ENCODE measurements around the gene B3GNT8.

Gene B3GNT8

DNA sequence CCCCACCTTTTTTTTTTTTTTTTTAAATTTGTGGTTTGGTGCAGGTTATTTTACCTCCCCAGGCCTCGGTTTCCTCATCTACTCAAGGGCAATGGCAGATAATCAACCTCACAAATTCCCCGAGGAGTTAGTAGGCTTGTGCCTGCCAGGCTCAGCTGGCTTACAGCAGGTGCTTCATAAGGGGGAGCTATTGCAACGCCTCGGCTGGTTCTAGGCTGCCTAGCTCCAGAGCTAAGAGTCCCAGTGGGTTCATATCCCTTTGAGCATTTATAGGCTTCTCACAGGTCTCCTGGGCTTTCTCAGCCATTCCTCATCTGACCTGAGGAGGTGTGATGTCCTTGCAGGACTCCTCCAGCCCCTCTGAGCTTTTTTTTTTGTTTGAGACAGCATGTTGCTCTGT lies 18.9 kb downstream of the B3GNT8 start:
- Histone ChIP-seq H3K9me3 (no peaks in the 10 kb centered on the region), H3K9ac (no peak overlapping the region), H3K27ac (peak overlapping the region; percentile 82; the same call in 1 of the 2 replicates), H4K20me1 (peaks cover 20% of the 10 kb centered on the region; the same call in 1 of the 2 replicates), H3K27me3 (no peaks in the 10 kb centered on the region), H3K4me3 (no peak overlapping the region), H3K4me1 (peaks cover 70% of the 10 kb centered on the region), H3K36me3 (peaks cover 62% of the 10 kb centered on the region), H3K4me2 (peak overlapping the region; percentile 61)
- TF ChIP-seq Cebpa-rat (IDR thresholded peaks at IDR 0.05): no peak

- Histone ChIP-seq H3K9me3 (no peaks in the 10 kb centered on the region), H3K4me2 (peak overlapping the region; percentile 61), H3K4me3 (no peak overlapping the region), H4K20me1 (peaks cover 30% of the 10 kb centered on the region; the same call in 1 of the 2 replicates), H3K27me3 (no peaks in the 10 kb centered on the region), H3K27ac (peak overlapping the region; percentile 82; the same call in 1 of the 2 replicates), H3K4me1 (peaks cover 64% of the 10 kb centered on the region), H3K9ac (peak overlapping the region; percentile 19; the same call in 1 of the 2 replicates), H3K36me3 (peaks cover 64% of the 10 kb centered on the region)
- no peak for TF ChIP-seq Cebpa-rat (IDR thresholded peaks at IDR 0.05)
These were observed 19.9 kb downstream of the B3GNT8 start for GRCh38 chr19:41407271-41407670.

GRCh38 chr19:41405776-41406175 lies 21.4 kb downstream of the B3GNT8 start:
- Histone ChIP-seq H3K9me3 (no peaks in the 10 kb centered on the region), H3K9ac (no peak overlapping the region), H3K4me2 (no peak overlapping the region)

GRCh38 chr19:41403181-41403970 lies 23.8 kb downstream of the B3GNT8 start:
- Histone ChIP-seq H3K4me1 (peaks cover 44% of the 10 kb centered on the region), H4K20me1 (peaks cover 31% of the 10 kb centered on the region; the same call in 1 of the 2 replicates), H3K36me3 (peaks cover 52% of the 10 kb centered on the region; the same call in 1 of the 2 replicates), H3K9me3 (no peaks in the 10 kb centered on the region), H3K27me3 (no peaks in the 10 kb centered on the region), H3K4me2 (peak overlapping the region; percentile 8; the same call in 1 of the 2 replicates), H3K4me3 (no peak overlapping the region), H3K9ac (no peak overlapping the region), H3K27ac (no peak overlapping the region)
- TF ChIP-seq Cebpa-rat (IDR thresholded peaks at IDR 0.05): no peak

More at GRCh38 chr19:41405776-41406175, 21.4 kb downstream of the B3GNT8 start:
- no peak overlapping the region for H3K27ac ChIP-seq
- peaks cover 61% of the 10 kb centered on the region; the same call in 1 of the 2 replicates for H3K36me3 ChIP-seq
- H3K27me3 ChIP-seq: no peaks in the 10 kb centered on the region
- no peak for TF ChIP-seq Cebpa-rat (IDR thresholded peaks at IDR 0.05)
- no peak overlapping the region for H3K4me3 ChIP-seq
- H4K20me1 ChIP-seq: peaks cover 31% of the 10 kb centered on the region; the same call in 1 of the 2 replicates
- peaks cover 51% of the 10 kb centered on the region for H3K4me1 ChIP-seq

DNA sequence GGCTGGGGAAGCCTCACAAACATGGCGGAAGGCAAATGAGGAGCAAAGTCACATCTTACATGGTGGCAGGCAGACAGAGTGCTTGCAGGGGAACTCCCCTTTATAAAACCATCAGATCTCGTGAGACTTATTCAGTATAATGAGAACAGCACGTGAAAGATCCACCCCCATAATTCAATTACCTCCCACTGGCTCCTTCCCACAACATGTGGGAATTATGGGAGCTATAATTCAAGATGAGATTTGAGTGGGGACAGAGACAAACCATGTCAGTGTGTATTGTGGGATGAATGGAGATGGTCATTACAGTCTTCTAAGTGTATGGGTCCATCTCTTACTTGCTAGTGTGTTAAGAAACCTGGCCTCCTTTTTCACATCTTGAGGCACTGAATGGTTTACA lies 25.2 kb downstream of the B3GNT8 start:
- no peak overlapping the region for H3K27ac ChIP-seq
- H3K9ac ChIP-seq: no peak overlapping the region
- peaks cover 33% of the 10 kb centered on the region for H3K4me1 ChIP-seq
- no peak for TF ChIP-seq Cebpa-rat (IDR thresholded peaks at IDR 0.05)
- no peak overlapping the region for H3K4me2 ChIP-seq
- H3K27me3 ChIP-seq: no peaks in the 10 kb centered on the region
- H3K9me3 ChIP-seq: no peaks in the 10 kb centered on the region
- no peak overlapping the region for H3K4me3 ChIP-seq
- peaks cover 31% of the 10 kb centered on the region; the same call in 1 of the 2 replicates for H4K20me1 ChIP-seq
- H3K36me3 ChIP-seq: peaks cover 45% of the 10 kb centered on the region; the same call in 1 of the 2 replicates

DNA sequence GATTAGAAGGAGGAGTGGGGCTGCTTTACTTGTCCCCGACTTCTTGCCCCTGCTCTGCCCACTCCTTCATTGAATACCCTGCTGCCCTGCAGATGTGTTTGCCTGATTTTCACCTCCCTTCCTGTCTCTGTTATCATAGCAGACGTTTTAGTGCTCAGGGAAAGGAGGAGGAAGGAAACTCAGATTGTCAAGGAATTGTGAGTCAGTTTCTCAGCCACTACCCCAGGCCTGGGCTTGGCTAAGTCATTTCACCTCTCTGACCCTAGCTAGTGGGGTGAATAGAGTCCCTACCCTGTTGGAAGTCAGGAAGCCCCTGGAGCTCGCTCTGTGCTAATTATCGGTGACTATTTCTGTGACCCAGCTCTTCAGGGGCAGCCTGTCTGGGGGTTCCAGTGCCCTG lies 25.7 kb downstream of the B3GNT8 start:
- no peak for TF ChIP-seq Cebpa-rat (IDR thresholded peaks at IDR 0.05)
- H3K36me3 ChIP-seq: peaks cover 45% of the 10 kb centered on the region; the same call in 1 of the 2 replicates
- peaks cover 30% of the 10 kb centered on the region for H3K4me1 ChIP-seq
- no peaks in the 10 kb centered on the region for H3K9me3 ChIP-seq
- no peak overlapping the region for H3K9ac ChIP-seq
- no peak overlapping the region for H3K27ac ChIP-seq
- H3K27me3 ChIP-seq: no peaks in the 10 kb centered on the region
- peaks cover 31% of the 10 kb centered on the region; the same call in 1 of the 2 replicates for H4K20me1 ChIP-seq
- no peak overlapping the region for H3K4me3 ChIP-seq
- no peak overlapping the region for H3K4me2 ChIP-seq

DNA sequence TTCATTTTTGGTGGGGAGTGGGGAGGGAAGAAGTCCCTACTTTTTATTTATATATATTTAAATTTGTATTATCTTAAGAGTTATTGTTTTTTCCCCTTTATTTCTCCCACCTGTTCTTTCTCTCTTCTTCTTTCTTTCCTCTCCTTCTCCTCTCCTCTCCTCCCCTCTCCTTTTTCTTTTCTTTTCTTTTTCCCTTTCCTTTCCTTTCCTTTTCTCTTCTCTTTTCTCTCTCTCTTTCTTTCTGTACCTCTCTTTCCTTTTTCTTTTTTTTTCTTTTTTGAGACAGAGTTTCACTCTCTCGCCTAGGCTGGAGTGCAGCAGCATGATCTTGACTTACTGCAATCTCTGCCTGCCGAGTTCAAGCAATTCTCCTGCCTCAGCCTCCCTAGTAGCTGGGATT lies 27.6 kb downstream of the B3GNT8 start:
- H3K27ac ChIP-seq: 0 out of 2 replicates have a peak overlapping the region, but pooled peaks have one; percentile 13
- H4K20me1 ChIP-seq: peaks cover 24% of the 10 kb centered on the region; the same call in 1 of the 2 replicates
- H3K4me1 ChIP-seq: peaks cover 50% of the 10 kb centered on the region
- H3K9me3 ChIP-seq: no peaks in the 10 kb centered on the region
- TF ChIP-seq Cebpa-rat (IDR thresholded peaks at IDR 0.05): no peak
- H3K36me3 ChIP-seq: peaks cover 29% of the 10 kb centered on the region
- H3K9ac ChIP-seq: peak overlapping the region; percentile 97
- 0 out of 2 replicates have a peak overlapping the region, but pooled peaks have one; percentile 93 for H3K4me3 ChIP-seq
- no peaks in the 10 kb centered on the region for H3K27me3 ChIP-seq
- peak overlapping the region; percentile 88 for H3K4me2 ChIP-seq

DNA sequence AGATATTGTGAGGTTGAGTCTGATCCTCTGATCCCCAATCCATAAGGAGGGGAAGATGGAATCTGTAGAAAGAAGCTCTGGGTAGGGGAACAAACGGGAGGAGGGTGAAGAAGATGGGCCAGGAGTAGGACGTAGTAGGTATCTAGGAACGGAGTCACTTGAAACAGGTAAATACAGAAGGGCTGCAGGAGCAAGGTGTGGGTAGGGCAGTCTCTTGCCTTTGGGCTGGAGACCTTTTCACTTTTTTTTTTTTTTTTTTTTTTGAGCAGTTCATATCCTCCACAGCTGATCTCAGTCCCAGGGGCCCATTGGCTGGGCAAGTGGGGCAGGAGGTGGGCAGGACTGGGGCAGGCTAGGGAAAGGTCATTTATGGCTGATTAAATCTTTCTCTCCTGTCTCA lies 28.1 kb downstream of the B3GNT8 start:
- Histone ChIP-seq H3K27ac (0 out of 2 replicates have a peak overlapping the region, but pooled peaks have one; percentile 96), H3K27me3 (no peaks in the 10 kb centered on the region), H4K20me1 (peaks cover 28% of the 10 kb centered on the region; the same call in 1 of the 2 replicates), H3K4me1 (peaks cover 54% of the 10 kb centered on the region), H3K36me3 (peaks cover 33% of the 10 kb centered on the region), H3K4me2 (peak overlapping the region; percentile 88), H3K9me3 (no peaks in the 10 kb centered on the region), H3K4me3 (peak overlapping the region; percentile 93), H3K9ac (peak overlapping the region; percentile 97)
- TF ChIP-seq Cebpa-rat (IDR thresholded peaks at IDR 0.05): no peak

DNA sequence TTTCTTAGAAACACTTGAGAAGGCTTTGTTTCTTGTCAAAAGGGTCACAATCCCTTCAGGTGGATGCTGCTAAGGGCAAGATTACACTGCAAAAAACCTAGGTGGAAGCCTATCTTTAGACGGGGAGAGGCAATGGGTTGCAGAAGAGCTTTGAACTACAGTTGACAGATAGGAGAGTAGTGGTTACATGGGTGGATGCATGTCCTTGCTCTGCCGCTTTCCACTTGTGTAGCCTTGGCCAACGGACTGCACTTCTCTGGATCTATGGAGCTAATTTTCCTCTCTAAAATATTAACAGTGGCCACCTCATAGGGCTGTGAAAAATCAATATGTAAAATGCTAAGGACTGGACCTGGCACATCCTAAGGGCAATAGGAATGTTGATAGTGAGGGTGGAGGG lies 28.6 kb downstream of the B3GNT8 start:
- TF ChIP-seq Cebpa-rat (IDR thresholded peaks at IDR 0.05): no peak
- Histone ChIP-seq H3K4me1 (peaks cover 51% of the 10 kb centered on the region), H3K9me3 (no peaks in the 10 kb centered on the region), H3K36me3 (peaks cover 34% of the 10 kb centered on the region), H3K4me3 (peak overlapping the region; percentile 93), H3K27ac (peak overlapping the region; percentile 96), H4K20me1 (peaks cover 29% of the 10 kb centered on the region; the same call in 1 of the 2 replicates), H3K27me3 (no peaks in the 10 kb centered on the region), H3K9ac (peak overlapping the region; percentile 97), H3K4me2 (peak overlapping the region; percentile 88)

GRCh38 chr19:41398050-41398418 lies 29.1 kb downstream of the B3GNT8 start:
- peaks cover 34% of the 10 kb centered on the region for H3K36me3 ChIP-seq
- H3K4me2 ChIP-seq: peak overlapping the region; percentile 88
- peaks cover 45% of the 10 kb centered on the region for H3K4me1 ChIP-seq
- H4K20me1 ChIP-seq: peaks cover 30% of the 10 kb centered on the region; the same call in 1 of the 2 replicates
- peak overlapping the region; percentile 97 for H3K9ac ChIP-seq
- peak overlapping the region; percentile 93 for H3K4me3 ChIP-seq
- H3K9me3 ChIP-seq: no peaks in the 10 kb centered on the region
- H3K27me3 ChIP-seq: no peaks in the 10 kb centered on the region
- peak overlapping the region; percentile 96 for H3K27ac ChIP-seq
- TF ChIP-seq Cebpa-rat (IDR thresholded peaks at IDR 0.05): no peak

Measured in BLaER1 (cell line).